ENCODE results near the gene LSR. TPM values are rescaled to one million over a fixed set of nuclear protein-coding genes. Genes with fewer than 3 reads are reported as not detected.

LSR gene
- total RNA-seq, 1 experiment from 2014 or later = 152 TPM

GRCh38 chr19:35299523-35300338 is 50.9 kb downstream of the LSR start:
- no peak overlapping the region for H4K5ac ChIP-seq (ENCODE audit: insufficient read length, low read depth, low read length)
- no peak overlapping the region for H3T11ph ChIP-seq (ENCODE audit: low read length)
- WGBS (ENCODE audit: extremely low coverage, insufficient read length, low lambda C conversion rate) = no CpG with 5 or more reads among the region's 55 CpGs
- Mint-ChIP-seq H3K9me3 (no peaks in the 10 kb centered on the region), H3K4me1 (peaks cover 0 to 5% of the 10 kb centered on the region in 2 experiments; a peak in 3 of 4 replicates), H3K27me3 (ENCODE audit: low read depth) (peaks cover 1% of the 10 kb centered on the region; the same call in 1 of the 2 replicates), H3K27ac (no peak overlapping the region), H3K36me3 (ENCODE audit: insufficient read depth in 1 of 3, low read depth in 3 of 3) (no peaks in the 10 kb centered on the region), H3K4me3 (no peak overlapping the region)
- no peak overlapping the region for H3K9ac ChIP-seq (ENCODE audit: extremely low read depth, insufficient read length, low read length)
- no peaks in the 10 kb centered on the region for H3K27me3 ChIP-seq (ENCODE audit: insufficient read depth, low read length)
- no peak overlapping the region for H3K18ac ChIP-seq (ENCODE audit: insufficient read length, low read depth, low read length)
- DNase-seq = peak; percentile 76
- H3K56ac ChIP-seq (ENCODE audit: insufficient read length, low read depth, low read length) = no peak overlapping the region
- H3K4ac ChIP-seq (ENCODE audit: low read depth, low read length) = no peak overlapping the region
- no peak overlapping the region for H4K91ac ChIP-seq (ENCODE audit: insufficient read length, low read depth, low read length)
- H4K20me1 ChIP-seq (ENCODE audit: control insufficient read depth, insufficient read depth, insufficient read length) = no peaks in the 10 kb centered on the region
- H3K4me1 ChIP-seq (ENCODE audit: insufficient read depth, low read length) = no peaks in the 10 kb centered on the region
- H3K23me2 ChIP-seq (ENCODE audit: insufficient read length, low read depth, low read length, poor library complexity, severe bottlenecking) = no peaks in the 10 kb centered on the region
- no peak overlapping the region for H2BK120ac ChIP-seq (ENCODE audit: low read depth, low read length, poor library complexity, severe bottlenecking)
- no peak overlapping the region for H2BK15ac ChIP-seq (ENCODE audit: low read depth, low read length)
- no peak overlapping the region for H3K4me2 ChIP-seq (ENCODE audit: insufficient read depth, insufficient read length, low read length)
- no peak overlapping the region for H3K27ac ChIP-seq (ENCODE audit: insufficient read length, low read depth, low read length)
- H2AK5ac ChIP-seq (ENCODE audit: insufficient read length, low read length) = no peak overlapping the region
- H3K9me3 ChIP-seq (ENCODE audit: control insufficient read depth, low read depth, low read length) = no peaks in the 10 kb centered on the region
- H2BK20ac ChIP-seq (ENCODE audit: low read depth, low read length, poor library complexity, severe bottlenecking) = no peak overlapping the region
- H2AFZ ChIP-seq (ENCODE audit: low read length) = no peak overlapping the region
- no peaks in the 10 kb centered on the region for H3K79me1 ChIP-seq (ENCODE audit: insufficient read depth, low read depth, low read length, poor library complexity, severe bottlenecking)
- H2BK12ac ChIP-seq (ENCODE audit: insufficient read length, low read depth, low read length) = no peak overlapping the region
- no peak overlapping the region for H3K14ac ChIP-seq (ENCODE audit: insufficient read depth, low read length)
- no peaks in the 10 kb centered on the region for H3K79me2 ChIP-seq (ENCODE audit: insufficient read depth, low read length)
- TF ChIP-seq, protein P1, sequence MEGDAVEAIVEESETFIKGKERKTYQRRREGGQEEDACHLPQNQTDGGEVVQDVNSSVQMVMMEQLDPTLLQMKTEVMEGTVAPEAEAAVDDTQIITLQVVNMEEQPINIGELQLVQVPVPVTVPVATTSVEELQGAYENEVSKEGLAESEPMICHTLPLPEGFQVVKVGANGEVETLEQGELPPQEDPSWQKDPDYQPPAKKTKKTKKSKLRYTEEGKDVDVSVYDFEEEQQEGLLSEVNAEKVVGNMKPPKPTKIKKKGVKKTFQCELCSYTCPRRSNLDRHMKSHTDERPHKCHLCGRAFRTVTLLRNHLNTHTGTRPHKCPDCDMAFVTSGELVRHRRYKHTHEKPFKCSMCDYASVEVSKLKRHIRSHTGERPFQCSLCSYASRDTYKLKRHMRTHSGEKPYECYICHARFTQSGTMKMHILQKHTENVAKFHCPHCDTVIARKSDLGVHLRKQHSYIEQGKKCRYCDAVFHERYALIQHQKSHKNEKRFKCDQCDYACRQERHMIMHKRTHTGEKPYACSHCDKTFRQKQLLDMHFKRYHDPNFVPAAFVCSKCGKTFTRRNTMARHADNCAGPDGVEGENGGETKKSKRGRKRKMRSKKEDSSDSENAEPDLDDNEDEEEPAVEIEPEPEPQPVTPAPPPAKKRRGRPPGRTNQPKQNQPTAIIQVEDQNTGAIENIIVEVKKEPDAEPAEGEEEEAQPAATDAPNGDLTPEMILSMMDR (conservative IDR thresholded peaks at IDR 0.05) = no peak
- H4K8ac ChIP-seq (replicated peaks; ENCODE audit: insufficient read length, low read depth, low read length) = no peak overlapping the region
- no peak overlapping the region for H3K23ac ChIP-seq (ENCODE audit: insufficient read length, low read depth, low read length)
- no peak overlapping the region for H2BK5ac ChIP-seq (ENCODE audit: insufficient read length, low read length)
